HUES6 (cell line): Measurements from ENCODE around the gene HCCS.

Experiments
- H3K27ac ChIP-seq: 2 replicates; pipeline ENCODE4 v1.7.0; 2013; ENCODE audit warnings: low read depth, mild to moderate bottlenecking, low read length, inconsistent platforms
- H3K27me3 ChIP-seq: 2 replicates; pipeline ENCODE4 v1.6.1; 2013; ENCODE audit warnings: low read length; ENCODE audit not compliant: control insufficient read depth, insufficient read depth
- H3K36me3 ChIP-seq: 2 replicates; pipeline ENCODE4 v1.6.1; 2013; ENCODE audit warnings: low read length; ENCODE audit not compliant: control insufficient read depth, insufficient read depth
- H3K4me1 ChIP-seq: 2 replicates; pipeline ENCODE4 v1.6.1; 2013; ENCODE audit warnings: low read length; ENCODE audit not compliant: control insufficient read depth, insufficient read depth
- H3K4me3 ChIP-seq: 2 replicates; pipeline ENCODE4 v1.5.1; 2013; ENCODE audit warnings: low read depth, low read length
- H3K9ac ChIP-seq: one replicate; pipeline ENCODE4 v1.6.1; 2013; ENCODE audit warnings: mild to moderate bottlenecking, low read length
- H3K9me3 ChIP-seq: 2 replicates; pipeline ENCODE4 v1.6.1; 2013; ENCODE audit warnings: low read depth, low read length; ENCODE audit not compliant: control insufficient read depth, insufficient read depth

The HCCS gene

DNA sequence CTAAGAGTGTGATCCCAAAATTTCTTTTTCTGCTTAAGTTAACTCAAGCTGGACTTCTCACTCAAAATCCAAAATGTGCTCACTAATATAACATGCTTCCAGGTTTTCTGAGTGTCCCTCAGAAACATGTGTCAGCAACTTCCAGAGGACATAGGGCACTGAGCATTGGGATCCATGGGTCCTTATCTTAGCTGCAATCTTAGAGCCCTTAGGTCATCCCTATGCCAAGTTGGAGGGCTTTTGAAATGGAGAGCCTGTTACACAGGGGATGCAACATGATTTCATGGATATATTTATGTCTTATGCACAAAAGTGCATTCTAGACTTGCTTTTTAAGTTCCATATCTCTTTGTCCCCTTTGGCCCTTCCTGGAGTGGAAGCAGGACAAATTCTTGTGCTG is 11.7 kb upstream of the HCCS start:
- no peaks in the 10 kb centered on the region; the same call in 1 of the 2 replicates for H3K27me3 ChIP-seq
- peaks cover 6% of the 10 kb centered on the region for H3K4me1 ChIP-seq
- no peak overlapping the region for H3K27ac ChIP-seq
- H3K9ac ChIP-seq = no peak overlapping the region
- no peak overlapping the region for H3K4me3 ChIP-seq
- no peaks in the 10 kb centered on the region for H3K36me3 ChIP-seq
- no peaks in the 10 kb centered on the region for H3K9me3 ChIP-seq

- H3K4me3 ChIP-seq = no peak overlapping the region; the same call in 1 of the 2 replicates
- H3K36me3 ChIP-seq = no peaks in the 10 kb centered on the region
- H3K9ac ChIP-seq = peak overlapping the region; percentile 9
- peaks cover 6% of the 10 kb centered on the region for H3K4me1 ChIP-seq
- H3K9me3 ChIP-seq = no peaks in the 10 kb centered on the region
- H3K27me3 ChIP-seq = no peaks in the 10 kb centered on the region; the same call in 1 of the 2 replicates
- no peak overlapping the region for H3K27ac ChIP-seq
These were observed 10.7 kb upstream of the HCCS start for GRCh38 chrX:11100281-11101035.

DNA sequence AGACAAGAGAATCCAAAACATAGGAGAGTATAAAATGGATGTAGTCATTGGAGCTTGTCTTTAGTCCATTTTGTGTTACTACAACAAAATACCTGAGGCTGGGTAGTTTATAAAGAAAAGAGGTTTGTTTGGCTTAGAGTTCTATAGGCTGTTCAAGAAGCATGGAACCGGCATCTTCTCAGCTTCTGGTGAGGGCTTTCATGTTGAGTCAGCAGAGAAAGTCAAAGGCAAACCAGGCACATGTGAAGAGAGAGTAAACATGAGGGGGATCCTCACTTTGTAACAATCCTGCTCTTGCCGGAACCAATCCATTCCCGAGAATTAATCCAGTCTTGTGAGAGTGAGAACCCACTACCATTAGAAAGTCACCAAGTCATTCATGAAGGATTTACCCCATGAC is 8.1 kb upstream of the HCCS start:
- Histone ChIP-seq H3K27me3 (no peaks in the 10 kb centered on the region), H3K36me3 (no peaks in the 10 kb centered on the region), H3K4me3 (no peak overlapping the region), H3K4me1 (peaks cover 6% of the 10 kb centered on the region), H3K9me3 (no peaks in the 10 kb centered on the region), H3K27ac (no peak overlapping the region), H3K9ac (no peak overlapping the region)

DNA sequence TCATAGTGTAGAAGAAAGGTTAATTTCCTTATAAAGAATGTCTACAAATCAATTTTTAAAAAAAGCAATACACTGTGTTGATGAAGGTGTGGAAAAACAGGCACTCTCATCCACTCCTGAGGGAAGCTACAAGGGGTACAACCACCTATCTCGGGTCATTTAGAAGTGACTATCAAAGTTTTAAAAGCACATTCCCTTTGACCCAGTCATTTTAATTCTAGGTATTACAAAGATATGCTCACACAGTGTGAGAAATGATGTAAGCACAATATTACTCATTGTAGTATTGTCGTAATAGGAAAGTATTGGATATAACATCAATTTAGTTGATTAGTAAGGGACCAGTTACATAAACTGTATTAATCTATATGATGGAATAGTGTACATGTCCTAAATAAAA is 7.4 kb upstream of the HCCS start:
- no peaks in the 10 kb centered on the region for H3K36me3 ChIP-seq
- H3K4me3 ChIP-seq = no peak overlapping the region
- no peaks in the 10 kb centered on the region; the same call in 1 of the 2 replicates for H3K27me3 ChIP-seq
- H3K4me1 ChIP-seq = peaks cover 6% of the 10 kb centered on the region
- H3K27ac ChIP-seq = no peak overlapping the region
- no peak overlapping the region for H3K9ac ChIP-seq
- no peaks in the 10 kb centered on the region for H3K9me3 ChIP-seq

GRCh38 chrX:11105080-11105479 is 6.1 kb upstream of the HCCS start:
- no peaks in the 10 kb centered on the region; the same call in 1 of the 2 replicates for H3K27me3 ChIP-seq
- H3K27ac ChIP-seq = no peak overlapping the region
- H3K9me3 ChIP-seq = peaks cover 4% of the 10 kb centered on the region; the same call in 1 of the 2 replicates
- H3K9ac ChIP-seq = no peak overlapping the region
- no peaks in the 10 kb centered on the region for H3K36me3 ChIP-seq
- peaks cover 6% of the 10 kb centered on the region for H3K4me1 ChIP-seq
- H3K4me3 ChIP-seq = no peak overlapping the region

DNA sequence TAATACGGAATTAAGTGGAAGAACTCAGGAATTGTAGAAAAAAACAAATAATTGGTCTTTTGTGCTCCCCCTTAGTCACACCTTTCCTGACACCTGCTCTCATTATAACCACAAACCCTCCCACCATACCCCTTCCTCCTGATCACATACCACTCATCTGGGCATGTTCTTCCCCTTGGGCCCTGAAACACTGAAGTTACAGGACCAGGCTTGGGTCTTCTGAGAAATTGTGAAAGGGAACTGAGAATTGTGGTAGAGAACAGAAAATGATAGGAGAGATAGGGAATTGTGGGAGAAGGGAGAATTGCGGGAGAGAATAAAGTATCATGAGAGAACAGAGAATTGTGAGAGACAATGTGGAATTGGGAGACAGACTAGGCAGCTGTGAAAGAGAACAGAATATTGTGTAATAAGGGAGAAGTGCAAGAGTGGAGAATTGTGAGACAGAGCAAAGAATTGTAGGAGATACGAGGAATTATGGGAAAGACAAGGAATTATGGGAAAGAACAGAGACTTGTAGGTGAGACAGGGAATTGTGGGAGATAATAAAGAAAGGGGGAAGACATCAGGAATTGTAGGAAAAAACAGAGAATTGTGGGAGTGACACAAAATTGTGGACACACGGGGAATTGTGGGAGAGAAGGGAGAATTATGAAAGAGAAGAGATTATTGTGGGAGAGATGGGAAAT is 2.7 kb upstream of the HCCS start:
- Histone ChIP-seq H3K4me3 (no peak overlapping the region), H3K9ac (no peak overlapping the region), H3K27ac (no peak overlapping the region), H3K4me1 (peaks cover 5% of the 10 kb centered on the region; the same call in 1 of the 2 replicates), H3K27me3 (no peaks in the 10 kb centered on the region; the same call in 1 of the 2 replicates), H3K36me3 (peaks cover 5% of the 10 kb centered on the region), H3K9me3 (peaks cover 5% of the 10 kb centered on the region; the same call in 1 of the 2 replicates)

DNA sequence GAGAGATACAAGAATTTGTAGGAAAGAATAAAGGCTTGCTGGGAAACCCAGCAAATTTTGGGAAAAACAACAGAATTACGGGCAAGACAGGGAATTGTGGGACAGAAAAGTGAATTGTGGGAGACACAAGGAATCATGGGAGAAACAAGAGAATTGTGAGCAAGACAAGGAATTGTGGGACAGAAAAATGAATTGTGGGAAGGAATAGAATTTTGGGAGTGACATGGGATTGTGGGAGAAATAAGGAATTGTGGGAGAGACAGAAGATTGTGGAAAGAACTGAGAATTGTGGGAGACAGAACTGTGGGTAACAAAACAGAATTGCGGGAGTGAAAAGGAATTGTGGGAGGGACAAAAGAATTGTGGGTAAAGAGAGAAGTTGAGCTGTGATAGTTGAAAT is 1.2 kb upstream of the HCCS start:
- Histone ChIP-seq H3K4me1 (peaks cover 5% of the 10 kb centered on the region; the same call in 1 of the 2 replicates), H3K36me3 (peaks cover 21% of the 10 kb centered on the region), H3K9ac (no peak overlapping the region), H3K27me3 (no peaks in the 10 kb centered on the region; the same call in 1 of the 2 replicates), H3K9me3 (peaks cover 5% of the 10 kb centered on the region; the same call in 1 of the 2 replicates), H3K27ac (no peak overlapping the region), H3K4me3 (peak overlapping the region; percentile 93; the same call in 1 of the 2 replicates)

DNA sequence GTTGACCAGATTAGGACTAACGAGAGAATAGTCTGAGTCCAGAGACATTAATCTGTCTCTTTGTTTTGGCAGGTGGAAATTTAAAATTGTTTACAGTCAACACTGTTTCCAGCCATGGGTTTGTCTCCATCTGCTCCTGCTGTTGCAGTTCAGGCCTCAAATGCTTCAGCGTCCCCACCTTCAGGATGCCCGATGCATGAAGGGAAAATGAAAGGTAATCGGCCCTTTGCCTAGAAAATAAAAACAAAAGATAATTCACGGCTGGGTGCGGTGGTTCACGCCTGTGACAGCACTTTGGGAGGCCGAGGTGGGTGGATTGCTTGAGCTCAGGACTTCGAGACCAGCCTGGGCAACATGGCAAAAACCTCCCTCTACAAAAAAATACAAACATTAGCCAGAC is 815 bp downstream of the HCCS start:
- H3K9me3 ChIP-seq = peaks cover 5% of the 10 kb centered on the region; the same call in 1 of the 2 replicates
- H3K27ac ChIP-seq = peak overlapping the region; percentile 85; the same call in 1 of the 2 replicates
- H3K36me3 ChIP-seq = peaks cover 40% of the 10 kb centered on the region
- peak overlapping the region; percentile 93 for H3K9ac ChIP-seq
- no peaks in the 10 kb centered on the region; the same call in 1 of the 2 replicates for H3K27me3 ChIP-seq
- H3K4me3 ChIP-seq = peak overlapping the region; percentile 93
- peaks cover 5% of the 10 kb centered on the region; the same call in 1 of the 2 replicates for H3K4me1 ChIP-seq

- Histone ChIP-seq H3K9ac (no peak overlapping the region), H3K36me3 (peaks cover 58% of the 10 kb centered on the region), H3K27ac (no peak overlapping the region), H3K9me3 (peaks cover 5% of the 10 kb centered on the region; the same call in 1 of the 2 replicates), H3K4me3 (no peak overlapping the region), H3K27me3 (no peaks in the 10 kb centered on the region), H3K4me1 (peaks cover 5% of the 10 kb centered on the region; the same call in 1 of the 2 replicates)
These were observed 2.6 kb downstream of the HCCS start for GRCh38 chrX:11113731-11114130.

- Histone ChIP-seq H3K36me3 (peaks cover 97% of the 10 kb centered on the region), H3K27ac (no peak overlapping the region), H3K4me1 (no peaks in the 10 kb centered on the region), H3K9me3 (no peaks in the 10 kb centered on the region), H3K27me3 (no peaks in the 10 kb centered on the region; the same call in 1 of the 2 replicates), H3K9ac (no peak overlapping the region), H3K4me3 (no peak overlapping the region)
These were observed 6.6 kb downstream of the HCCS start for GRCh38 chrX:11117745-11118144.
